DMS53 treated with DMSO at 0.1 percent for 48 hours (cell line): Measurements from ENCODE around the gene ZNF329.
A peak's percentile ranks its signal among the peaks of the same experiment; 100 is the strongest.
"Not testable (repeated sequence)": the region's sequence is repeated elsewhere in the genome, so short reads cannot be mapped to it uniquely, and the experiment has no call there.

Source experiments
- DNase-seq: peaks from one replicate; lab custom pipeline; 2025; ENCODE audit not compliant: unreplicated experiment; lab: John Stamatoyannopoulos, UW

ZNF329 gene

GRCh38 chr19:58150328-58150921 is at the start of gene ZNF329:
ZNF329 (minus strand) TSS chr19:58150789; CDS start chr19:58129503, 21,286 bp downstream.
- DNase-seq = no peak

GRCh38 chr19:58196901-58197616 is 46.5 kb upstream of the ZNF329 start:
- peak; percentile 22 for DNase-seq

- no peak for DNase-seq
Observed at GRCh38 chr19:58183817-58184215, 33.2 kb upstream of the ZNF329 start.

GRCh38 chr19:58182989-58183816 is 32.6 kb upstream of the ZNF329 start, which contains the start of gene ZNF274:
ZNF274 (plus strand) TSS chr19:58183061; CDS start chr19:58183966, 905 bp downstream.
- DNase-seq = peak; percentile 82

- DNase-seq = no peak
Observed at GRCh38 chr19:58182577-58182988, 32.0 kb upstream of the ZNF329 start.

- DNase-seq = peak; percentile 53
Observed at GRCh38 chr19:58181902-58182576, 31.4 kb upstream of the ZNF329 start.

- peak; percentile 58 for DNase-seq
Observed at GRCh38 chr19:58170860-58171259, 20.3 kb upstream of the ZNF329 start.

- DNase-seq = peak; percentile 6
Observed at GRCh38 chr19:58166708-58167280, 16.2 kb upstream of the ZNF329 start.

GRCh38 chr19:58166268-58166667 is 15.7 kb upstream of the ZNF329 start:
- DNase-seq = no peak

- DNase-seq = no peak
Observed at GRCh38 chr19:58157045-58157728, 6.6 kb upstream of the ZNF329 start.

GRCh38 chr19:58154679-58155648 is 4.4 kb upstream of the ZNF329 start:
- peak; percentile 75 for DNase-seq

GRCh38 chr19:58154287-58154678 is 3.7 kb upstream of the ZNF329 start:
- no peak for DNase-seq

GRCh38 chr19:58153386-58153785 is 2.8 kb upstream of the ZNF329 start:
- DNase-seq = no peak

GRCh38 chr19:58147475-58147874 is 3.1 kb downstream of the ZNF329 start:
- DNase-seq = not testable (repeated sequence)

GRCh38 chr19:58145849-58146248 is 4.7 kb downstream of the ZNF329 start:
- no peak for DNase-seq

- no peak for DNase-seq
Observed at GRCh38 chr19:58134244-58134643, 16.3 kb downstream of the ZNF329 start.

- DNase-seq = no peak
Observed at GRCh38 chr19:58129284-58129683, 21.3 kb downstream of the ZNF329 start.

GRCh38 chr19:58128041-58128685 is 22.4 kb downstream of the ZNF329 start:
- DNase-seq = no peak

- no peak for DNase-seq
Observed at GRCh38 chr19:58123354-58123753, 27.2 kb downstream of the ZNF329 start.
